NB4 (cell line): ENCODE measurements around the gene ZWILCH.

Source experiments
- CTCF ChIP-seq: IDR thresholded peaks from one replicate; pipeline ENCODE4 v1.5.1; 2012; ENCODE audit warnings: low read depth, low read length
- MYC ChIP-seq: IDR thresholded peaks from 2 replicates; pipeline ENCODE4 v1.6.1; 2011; ENCODE audit warnings: low read depth, low read length
- POLR2A ChIP-seq: IDR thresholded peaks from 2 replicates; pipeline ENCODE4 v1.6.1; 2011; ENCODE audit warnings: mild to moderate bottlenecking; ENCODE audit not compliant: insufficient read length; ENCODE audit errors: extremely low read depth
- TF ChIP-seq, protein P1 (sequence below): IDR thresholded peaks from 2 replicates; pipeline ENCODE4 v1.6.1; 2011; ENCODE audit warnings: low read depth, low read length

- TF ChIP-seq CTCF (no peak), POLR2A (no peak), MYC (no peak)
- TF ChIP-seq, protein P1, sequence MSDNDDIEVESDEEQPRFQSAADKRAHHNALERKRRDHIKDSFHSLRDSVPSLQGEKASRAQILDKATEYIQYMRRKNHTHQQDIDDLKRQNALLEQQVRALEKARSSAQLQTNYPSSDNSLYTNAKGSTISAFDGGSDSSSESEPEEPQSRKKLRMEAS, result no peak
Observed at GRCh38 chr15:66484539-66485112, 20.5 kb upstream of the ZWILCH start.
